HG03460 (cell line): ENCODE results near the gene DDX24.

Experiments
- ATAC-seq: cut with Tn5 transposase; IDR thresholded peaks from one replicate; pipeline ENCODE4 v1.9.1; 2021; ENCODE audit not compliant: unreplicated experiment

Gene DDX24

GRCh38 chr14:94114589-94115057 lies 33.6 kb upstream of the DDX24 start:
- ATAC-seq = no peak

GRCh38 chr14:94113908-94114588 lies 33.0 kb upstream of the DDX24 start:
- no peak for ATAC-seq

DNA sequence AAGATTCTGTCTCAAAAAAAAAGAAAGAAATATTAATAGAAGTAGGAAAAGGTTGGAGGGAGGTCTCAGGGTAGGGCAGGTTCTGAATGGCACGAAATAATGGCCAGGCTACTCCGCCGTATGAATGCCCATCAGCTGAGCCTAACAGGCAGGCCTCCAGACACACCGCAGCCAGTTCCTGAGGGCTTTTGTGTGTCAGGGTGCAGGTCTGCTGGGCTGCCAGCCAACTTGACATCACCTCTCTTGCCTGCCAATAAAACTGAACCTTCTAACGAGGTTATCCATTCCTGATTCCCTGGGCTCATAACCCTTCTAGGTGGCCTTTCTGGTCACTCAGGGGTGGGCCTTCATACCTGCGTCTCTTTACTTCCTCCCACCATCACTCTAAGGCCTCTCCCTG lies 32.5 kb upstream of the DDX24 start:
- ATAC-seq = no peak

DNA sequence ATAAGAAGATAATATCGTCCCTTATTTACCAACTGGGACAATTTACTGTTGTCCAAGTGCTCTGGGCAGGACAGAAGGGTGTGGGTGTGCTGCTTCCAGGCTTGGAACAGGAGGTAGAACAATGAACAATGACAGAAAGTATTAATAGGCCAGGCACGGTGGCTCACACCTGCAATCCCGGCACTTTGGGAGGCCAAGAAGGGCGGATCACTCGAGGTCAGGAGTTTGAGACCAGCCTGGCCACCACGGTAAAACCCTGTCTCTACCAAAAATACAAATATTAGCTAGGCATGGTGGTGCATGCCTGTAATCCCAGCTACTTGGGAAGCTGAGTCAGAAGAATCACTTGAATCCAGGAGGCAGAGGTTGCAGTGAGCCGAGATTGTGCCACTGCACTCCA lies 32.1 kb upstream of the DDX24 start:
- no peak for ATAC-seq

GRCh38 chr14:94112513-94113063 lies 31.6 kb upstream of the DDX24 start:
- ATAC-seq = no peak

DNA sequence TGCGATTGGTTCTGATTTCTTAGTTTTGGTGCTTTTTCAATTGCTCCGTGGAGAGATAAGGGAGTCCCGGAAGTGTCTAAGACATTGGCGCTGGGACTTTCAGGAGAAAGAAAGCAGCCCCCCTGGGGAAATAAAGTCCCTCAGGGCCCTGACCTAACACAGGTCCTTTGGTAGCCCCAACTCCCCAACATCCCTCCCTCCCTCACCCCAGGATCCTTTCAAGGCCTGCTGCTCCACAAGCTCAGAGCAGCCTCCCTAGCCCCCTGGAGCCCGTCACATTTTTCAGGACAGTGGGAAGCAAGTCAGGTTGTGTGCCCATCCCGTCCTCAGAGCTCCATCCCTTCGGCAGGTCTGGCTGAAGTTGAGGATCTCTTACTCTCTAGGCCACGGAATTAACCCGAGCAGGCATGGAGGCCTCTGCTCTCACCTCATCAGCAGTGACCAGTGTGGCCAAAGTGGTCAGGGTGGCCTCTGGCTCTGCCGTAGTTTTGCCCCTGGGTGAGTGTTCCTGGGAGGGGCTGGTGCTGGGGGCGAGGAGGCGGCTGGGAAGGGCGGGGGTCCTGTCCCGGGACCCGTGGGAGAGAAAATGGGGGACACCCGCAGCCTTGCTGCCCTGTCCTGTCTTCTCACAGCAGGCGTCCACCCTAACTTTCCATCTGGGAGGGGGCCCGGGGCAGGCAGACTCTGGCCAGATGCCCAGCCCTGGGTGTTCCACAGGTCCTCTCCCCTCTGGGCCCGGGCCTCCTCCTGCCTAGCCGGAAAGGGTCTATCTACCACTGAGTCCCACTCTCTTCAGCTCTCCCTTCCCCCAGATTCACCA lies 30.5 kb upstream of the DDX24 start:
- ATAC-seq = no peak

DNA sequence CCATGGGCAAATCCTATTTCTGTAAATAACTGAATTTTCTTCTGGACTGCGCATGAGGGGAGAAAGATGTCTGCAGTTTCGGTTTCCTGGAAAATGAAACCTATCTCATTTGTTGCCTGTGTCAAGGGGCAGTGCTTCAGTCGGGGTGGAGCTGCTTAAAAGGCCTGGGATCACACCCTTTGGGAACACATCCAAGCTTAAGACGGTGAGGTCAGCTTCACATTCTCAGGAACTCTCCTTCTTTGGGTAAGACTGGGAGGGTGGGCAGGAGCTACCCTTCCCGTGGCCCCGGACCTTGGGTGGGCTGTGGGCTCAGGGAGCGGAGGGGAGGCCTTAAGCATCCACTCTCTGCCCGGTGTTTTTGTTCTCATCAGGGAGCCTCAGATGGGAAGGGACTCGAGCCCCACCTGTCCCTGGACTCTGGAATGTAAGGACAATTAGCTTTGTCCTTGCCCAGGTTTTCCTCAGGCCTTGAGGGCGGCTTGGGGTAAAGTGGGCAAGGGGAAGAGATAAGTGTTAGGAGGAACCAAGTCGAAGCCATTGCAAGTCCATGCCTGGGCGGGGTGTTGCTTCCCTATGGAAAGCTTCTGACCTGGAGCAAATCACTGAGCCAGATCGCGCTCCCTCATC lies 29.7 kb upstream of the DDX24 start, which contains the start of gene IFI27:
Gene IFI27 (plus strand): TSS at position 185 of the 630 bp plus-strand sequence.
- no peak for ATAC-seq

DNA sequence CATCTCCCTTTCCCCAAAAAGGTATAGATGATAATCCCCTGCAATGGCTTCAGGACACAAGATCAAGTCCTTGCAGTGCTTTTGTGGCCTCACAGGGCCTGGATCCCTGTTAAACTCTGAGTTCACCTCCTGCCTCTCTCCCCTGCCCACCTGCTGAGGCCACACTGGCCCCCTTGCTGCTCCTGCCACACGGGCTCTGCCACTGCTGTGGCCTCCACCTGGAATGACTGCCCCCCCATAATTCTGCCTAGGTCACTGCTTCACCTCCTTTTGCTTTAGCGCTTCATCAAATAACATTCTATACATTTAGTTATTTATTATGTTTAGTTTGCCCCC lies 28.9 kb upstream of the DDX24 start:
- no peak for ATAC-seq

DNA sequence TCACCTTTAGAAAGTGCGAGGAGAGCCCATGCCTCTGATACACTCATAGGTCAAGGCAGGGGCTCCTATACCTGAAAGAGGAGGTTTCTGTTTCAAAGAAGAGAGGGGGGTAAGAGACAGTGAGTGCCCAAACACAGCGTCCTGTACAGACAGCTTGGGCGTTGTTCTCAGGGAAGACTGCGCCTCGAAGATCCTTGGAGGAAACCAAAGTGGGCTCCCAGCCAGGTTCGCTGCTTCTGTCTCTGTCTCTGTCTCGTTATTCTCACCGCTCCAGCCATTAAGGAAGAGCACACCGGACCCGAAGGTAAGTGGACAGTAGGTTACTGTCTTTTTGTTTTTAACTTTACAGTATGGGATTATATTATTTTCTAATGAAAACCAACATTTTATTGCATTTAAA lies 23.7 kb upstream of the DDX24 start:
- ATAC-seq = no peak

- ATAC-seq = no peak
Observed at GRCh38 chr14:94103554-94104150, 22.6 kb upstream of the DDX24 start.

DNA sequence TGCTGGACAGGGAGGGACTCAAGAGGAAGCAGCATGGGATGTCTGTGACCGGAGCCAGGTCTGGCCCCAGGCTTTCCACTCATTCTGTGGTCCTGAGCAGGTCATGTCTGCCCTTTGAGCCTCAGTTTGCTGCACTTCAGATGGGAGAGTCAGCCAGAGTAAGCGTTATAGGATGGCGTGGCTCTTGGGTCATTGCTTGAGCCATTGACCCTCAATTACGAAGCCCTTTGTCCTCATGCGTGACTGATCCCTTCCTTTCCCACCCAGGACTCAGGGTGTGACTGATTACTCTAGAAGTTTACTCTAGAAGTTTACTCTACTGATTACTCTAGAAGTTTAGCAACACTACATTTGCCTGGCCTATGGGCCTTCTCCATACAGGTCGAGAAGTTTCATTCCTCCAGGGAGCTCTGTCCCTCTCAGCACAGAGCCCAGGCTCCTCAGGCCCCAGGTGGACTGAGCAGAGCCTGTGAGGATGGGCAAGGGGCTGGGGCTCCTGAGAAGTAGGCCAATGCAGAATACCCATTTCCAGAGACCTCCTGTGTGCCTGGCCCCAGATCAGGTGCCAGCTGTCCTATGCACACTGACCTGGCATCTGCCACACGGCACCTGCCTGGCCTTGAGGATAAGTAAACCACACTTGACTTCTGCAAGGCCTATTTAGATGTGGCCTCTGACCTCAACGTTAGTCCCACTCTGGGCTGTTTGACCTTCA lies 21.9 kb upstream of the DDX24 start:
- no peak for ATAC-seq

DNA sequence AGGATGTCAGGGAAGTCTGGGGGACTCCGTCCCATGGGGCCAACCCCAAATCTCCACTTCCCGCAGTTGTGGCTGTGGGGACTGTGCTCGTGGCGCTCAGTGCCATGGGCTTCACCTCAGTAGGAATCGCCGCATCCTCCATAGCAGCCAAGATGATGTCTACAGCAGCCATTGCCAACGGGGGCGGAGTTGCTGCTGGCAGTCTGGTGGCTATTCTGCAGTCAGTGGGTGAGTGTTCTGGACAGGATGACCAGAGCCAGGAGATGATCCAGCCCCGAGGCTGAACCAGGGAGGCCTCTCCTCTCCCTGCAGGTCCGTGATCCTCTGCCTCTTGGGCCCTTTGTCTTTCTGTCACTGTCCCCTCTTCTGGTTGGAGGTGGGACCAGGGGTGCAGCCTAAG lies 20.7 kb upstream of the DDX24 start:
- ATAC-seq = no peak

DNA sequence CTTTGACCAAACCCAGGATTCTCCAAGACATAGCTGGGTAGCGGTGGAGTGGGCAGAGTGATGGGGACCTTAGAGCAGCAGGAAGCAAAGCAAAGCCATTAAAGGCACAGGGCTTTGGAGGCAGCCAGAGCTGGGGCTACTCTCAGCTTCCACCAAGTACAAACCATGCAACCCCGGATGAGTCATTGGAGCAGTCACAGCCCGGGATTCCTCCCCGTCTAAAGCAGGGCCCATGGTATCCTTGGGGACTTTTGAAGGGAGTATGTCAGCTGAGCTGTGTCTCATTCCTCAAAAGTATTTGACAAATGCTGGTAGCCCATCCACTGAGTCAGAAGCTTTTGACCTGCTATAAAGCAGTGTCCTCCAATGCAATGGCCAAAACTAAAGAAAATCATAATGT lies 19.8 kb upstream of the DDX24 start:
- ATAC-seq = no peak

- ATAC-seq = no peak
Observed at GRCh38 chr14:94099006-94099405, 18.0 kb upstream of the DDX24 start.

DNA sequence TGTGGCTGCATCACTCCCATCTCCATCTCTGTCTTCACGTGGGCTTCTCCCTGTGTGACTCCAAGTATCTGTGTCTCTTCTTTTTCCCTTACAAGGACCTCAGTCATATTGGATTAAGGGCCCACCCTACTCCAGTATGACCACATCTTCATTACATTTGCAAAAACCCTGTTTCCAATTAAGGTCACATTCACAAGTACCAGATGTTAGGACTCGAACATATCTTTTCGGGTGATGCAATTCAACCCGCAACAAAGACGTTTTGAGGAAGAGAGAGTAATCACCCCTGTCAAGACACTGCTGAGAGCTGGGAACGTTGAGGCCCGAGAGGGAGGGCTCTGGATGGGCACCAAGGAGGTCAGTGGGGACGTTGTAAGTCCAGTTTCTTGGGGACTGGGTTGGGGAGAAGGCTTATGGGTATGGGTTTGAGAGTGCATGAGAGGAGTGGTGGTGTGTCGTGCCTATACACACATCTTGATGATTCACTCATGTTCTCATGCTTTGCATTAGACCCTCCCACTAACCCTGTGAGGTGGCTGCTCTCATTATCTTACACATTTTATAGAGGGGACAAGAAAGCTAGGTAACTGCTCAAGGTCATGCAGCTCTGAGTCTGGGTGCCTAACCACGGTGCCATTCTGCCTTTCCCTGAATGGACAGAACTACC lies 17.5 kb upstream of the DDX24 start:
- ATAC-seq = no peak

- no peak for ATAC-seq
Observed at GRCh38 chr14:94097091-94097490, 16.1 kb upstream of the DDX24 start.

DNA sequence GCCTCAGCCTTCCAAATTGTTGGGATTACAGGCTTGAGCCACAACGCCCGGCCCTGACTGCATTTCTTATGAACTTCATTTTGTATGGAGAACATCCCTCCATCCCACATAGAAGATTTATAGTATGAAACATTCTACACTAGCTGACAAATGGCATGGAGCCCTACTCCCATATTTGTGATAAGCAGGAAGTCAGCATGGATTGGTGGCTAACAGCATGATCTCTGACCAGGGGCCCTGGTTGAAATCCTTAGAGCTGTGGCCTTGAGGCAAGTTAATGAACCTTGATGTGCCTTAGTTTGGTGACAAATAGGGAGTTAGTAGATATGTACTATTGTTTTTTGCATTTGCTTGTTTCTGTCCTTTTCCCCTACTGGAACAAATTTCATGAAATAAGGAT lies 12.4 kb upstream of the DDX24 start:
- no peak for ATAC-seq

GRCh38 chr14:94089479-94089878 lies 8.5 kb upstream of the DDX24 start:
- ATAC-seq = no peak

- ATAC-seq = no peak
Observed at GRCh38 chr14:94088516-94088915, 7.5 kb upstream of the DDX24 start.

DNA sequence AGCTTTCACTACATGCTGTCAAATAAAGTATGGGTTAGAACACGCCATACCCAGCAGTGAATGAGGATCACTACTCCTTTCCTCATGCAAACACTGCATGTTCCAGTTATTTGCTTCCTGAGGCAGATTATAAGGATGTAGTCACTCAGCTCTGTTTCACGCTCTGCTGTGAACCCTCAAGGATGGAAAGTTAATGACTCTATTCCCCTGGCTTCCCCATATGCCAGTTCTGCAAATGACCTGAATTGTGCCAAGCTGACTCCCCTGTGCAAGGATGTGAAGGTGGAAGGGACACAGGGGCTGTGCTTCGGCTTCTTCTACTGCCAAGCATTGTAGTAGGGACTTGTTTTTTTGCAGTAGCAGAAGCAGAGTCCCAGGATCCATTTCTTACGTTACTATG lies 6.9 kb upstream of the DDX24 start:
- ATAC-seq = no peak
